Glutamatergic neuron (in vitro differentiated cells): ENCODE data around the gene TTLL9. TPM values are rescaled to one million over a fixed set of nuclear protein-coding genes. Genes with fewer than 3 reads are reported as not detected.

Experiments used
- DNase-seq: peaks from one replicate; pipeline ENCODE4 v3.0.0; 2022
- H3K27ac Mint-ChIP-seq: one replicate; pipeline ENCODE4 v1.8.0; 2020; ENCODE audit warnings: mild to moderate bottlenecking, mixed read lengths, inconsistent platforms; ENCODE audit not compliant: unreplicated experiment
- H3K27me3 Mint-ChIP-seq: one replicate; pipeline ENCODE4 v1.8.0; 2020; ENCODE audit warnings: mild to moderate bottlenecking, moderate library complexity, mixed read lengths, inconsistent platforms; ENCODE audit not compliant: unreplicated experiment
- H3K36me3 Mint-ChIP-seq: one replicate; pipeline ENCODE4 v1.8.0; 2020; ENCODE audit warnings: mild to moderate bottlenecking, mixed read lengths, inconsistent platforms; ENCODE audit not compliant: unreplicated experiment
- H3K4me1 Mint-ChIP-seq: one replicate; pipeline ENCODE4 v1.8.0; 2020; ENCODE audit warnings: mild to moderate bottlenecking, low read depth, mixed read lengths, inconsistent platforms; ENCODE audit not compliant: unreplicated experiment
- H3K4me3 Mint-ChIP-seq: one replicate; pipeline ENCODE4 v1.8.0; 2020; ENCODE audit warnings: mild to moderate bottlenecking, mixed read lengths, inconsistent platforms; ENCODE audit not compliant: unreplicated experiment
- H3K9me3 Mint-ChIP-seq: one replicate; pipeline ENCODE4 v1.8.0; 2020; ENCODE audit warnings: mild to moderate bottlenecking, moderate library complexity, mixed read lengths, inconsistent platforms; ENCODE audit not compliant: unreplicated experiment
- total RNA-seq: library from RNA; stranded (reverse); fragmentation: NEBNext Ultra II Directional; extraction: Animal tissue kit (Norgen Biotek cat#: 25700); gene quantifications from one replicate; pipeline ENCODE4 v1.2.1, GENCODE V29; 2021; ENCODE audit not compliant: unreplicated experiment
- TF ChIP-seq, protein P1 (sequence below): fragments of 200-600 bp; sonication (generic); IDR thresholded peaks from one replicate; pipeline ENCODE4 v1.5.0; 2021; ENCODE audit not compliant: partially characterized antibody, unreplicated experiment

TTLL9 gene
- total RNA-seq, 1 donor from 2014 or later, result 1.5 TPM

DNA sequence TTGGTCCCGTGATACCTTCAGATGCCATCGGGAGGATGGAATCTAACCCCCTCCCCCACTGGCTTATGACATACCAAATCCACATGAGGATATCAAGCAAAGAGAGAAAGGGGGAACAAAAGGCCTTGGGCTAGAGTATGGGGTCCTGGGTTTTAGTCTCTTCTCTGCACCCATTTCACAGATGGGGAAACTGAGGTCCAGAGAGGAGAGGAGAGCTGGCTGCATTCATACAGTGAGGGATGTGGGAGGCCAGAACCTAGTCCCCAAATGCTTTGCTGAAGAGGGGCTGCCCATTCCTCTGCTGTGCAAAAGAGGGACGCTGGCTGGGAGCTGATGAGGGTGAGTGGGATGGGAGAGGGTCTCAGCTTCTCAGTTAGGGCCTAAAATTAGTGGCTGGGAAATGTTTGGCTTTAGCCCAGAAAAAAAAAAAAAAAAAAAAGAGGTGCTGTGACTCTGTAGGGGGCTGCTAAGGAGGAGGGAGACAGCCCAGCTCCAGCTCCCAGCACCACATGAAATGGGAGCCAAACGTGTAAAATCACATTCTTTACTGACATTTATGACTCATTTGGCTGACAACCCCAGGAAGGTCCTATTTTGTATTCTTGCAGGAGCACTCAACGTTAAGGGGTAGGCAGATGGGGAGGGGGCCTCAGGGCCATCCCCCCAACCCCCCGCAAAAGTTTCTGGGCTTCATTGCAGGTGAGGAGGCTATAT, 109.4 kb downstream of the TTLL9 start:
- Mint-ChIP-seq H3K27me3 (peaks cover 20% of the 10 kb centered on the region), H3K27ac (peak overlapping the region; percentile 9), H3K4me3 (no peak overlapping the region), H3K9me3 (peaks cover 21% of the 10 kb centered on the region), H3K36me3 (peaks cover 14% of the 10 kb centered on the region), H3K4me1 (peaks cover 44% of the 10 kb centered on the region)
- DNase-seq, result no peak
- TF ChIP-seq, protein P1, sequence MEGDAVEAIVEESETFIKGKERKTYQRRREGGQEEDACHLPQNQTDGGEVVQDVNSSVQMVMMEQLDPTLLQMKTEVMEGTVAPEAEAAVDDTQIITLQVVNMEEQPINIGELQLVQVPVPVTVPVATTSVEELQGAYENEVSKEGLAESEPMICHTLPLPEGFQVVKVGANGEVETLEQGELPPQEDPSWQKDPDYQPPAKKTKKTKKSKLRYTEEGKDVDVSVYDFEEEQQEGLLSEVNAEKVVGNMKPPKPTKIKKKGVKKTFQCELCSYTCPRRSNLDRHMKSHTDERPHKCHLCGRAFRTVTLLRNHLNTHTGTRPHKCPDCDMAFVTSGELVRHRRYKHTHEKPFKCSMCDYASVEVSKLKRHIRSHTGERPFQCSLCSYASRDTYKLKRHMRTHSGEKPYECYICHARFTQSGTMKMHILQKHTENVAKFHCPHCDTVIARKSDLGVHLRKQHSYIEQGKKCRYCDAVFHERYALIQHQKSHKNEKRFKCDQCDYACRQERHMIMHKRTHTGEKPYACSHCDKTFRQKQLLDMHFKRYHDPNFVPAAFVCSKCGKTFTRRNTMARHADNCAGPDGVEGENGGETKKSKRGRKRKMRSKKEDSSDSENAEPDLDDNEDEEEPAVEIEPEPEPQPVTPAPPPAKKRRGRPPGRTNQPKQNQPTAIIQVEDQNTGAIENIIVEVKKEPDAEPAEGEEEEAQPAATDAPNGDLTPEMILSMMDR, result no peak

DNA sequence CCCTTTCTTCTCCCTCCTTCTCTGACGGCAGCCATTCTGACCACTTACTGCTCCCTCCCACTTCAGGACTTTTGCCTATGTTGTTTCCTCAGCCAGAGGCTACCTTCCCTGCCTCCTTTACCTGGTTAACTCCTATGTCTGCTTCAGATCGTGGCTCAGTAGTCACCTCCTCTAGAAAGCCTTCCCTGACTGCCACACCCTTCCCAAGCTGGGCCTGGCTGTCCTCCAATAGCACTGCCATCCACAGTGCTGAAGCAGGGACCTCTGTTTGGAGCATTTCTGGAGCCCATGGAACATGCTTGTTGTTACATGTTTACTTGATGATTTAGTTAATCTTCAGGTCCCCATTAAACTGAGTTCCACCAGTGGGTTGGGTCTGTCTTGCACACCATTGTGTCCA, 111.3 kb downstream of the TTLL9 start:
- Mint-ChIP-seq H3K36me3 (peaks cover 14% of the 10 kb centered on the region), H3K27me3 (peaks cover 15% of the 10 kb centered on the region), H3K4me1 (peaks cover 35% of the 10 kb centered on the region), H3K27ac (peak overlapping the region; percentile 19), H3K9me3 (peaks cover 16% of the 10 kb centered on the region), H3K4me3 (peak overlapping the region; percentile 12)
- TF ChIP-seq, protein P1, result no peak
- DNase-seq, result no peak

DNA sequence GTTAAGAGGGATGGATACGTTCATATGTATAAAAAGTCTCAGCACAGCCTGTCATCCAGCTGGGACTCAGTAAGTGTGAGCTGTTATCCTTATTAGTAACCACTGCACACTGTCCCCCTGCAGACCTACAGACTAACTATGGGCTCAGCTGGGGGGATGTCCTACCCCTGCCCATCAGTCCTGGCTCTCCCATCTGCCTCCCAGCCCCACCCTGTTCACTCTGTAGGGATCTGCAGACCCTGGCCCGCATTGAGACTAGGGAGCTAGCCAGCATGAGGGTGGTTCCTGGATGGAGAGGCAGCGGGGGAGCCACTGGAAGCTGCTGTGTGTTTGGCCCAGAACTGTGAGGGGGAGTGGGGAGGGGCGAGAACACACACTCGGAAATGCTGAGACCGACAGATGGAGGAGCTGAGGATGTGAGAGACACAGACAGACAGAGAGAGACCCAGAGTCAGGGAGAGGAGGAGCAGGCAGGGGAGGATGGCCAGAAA, 114.6 kb downstream of the TTLL9 start:
- Mint-ChIP-seq H3K4me3 (no peak overlapping the region), H3K9me3 (peaks cover 16% of the 10 kb centered on the region), H3K36me3 (peaks cover 14% of the 10 kb centered on the region), H3K27me3 (peaks cover 19% of the 10 kb centered on the region), H3K4me1 (peaks cover 35% of the 10 kb centered on the region), H3K27ac (no peak overlapping the region)
- TF ChIP-seq, protein P1, result no peak
- DNase-seq, result peak; percentile 86

DNA sequence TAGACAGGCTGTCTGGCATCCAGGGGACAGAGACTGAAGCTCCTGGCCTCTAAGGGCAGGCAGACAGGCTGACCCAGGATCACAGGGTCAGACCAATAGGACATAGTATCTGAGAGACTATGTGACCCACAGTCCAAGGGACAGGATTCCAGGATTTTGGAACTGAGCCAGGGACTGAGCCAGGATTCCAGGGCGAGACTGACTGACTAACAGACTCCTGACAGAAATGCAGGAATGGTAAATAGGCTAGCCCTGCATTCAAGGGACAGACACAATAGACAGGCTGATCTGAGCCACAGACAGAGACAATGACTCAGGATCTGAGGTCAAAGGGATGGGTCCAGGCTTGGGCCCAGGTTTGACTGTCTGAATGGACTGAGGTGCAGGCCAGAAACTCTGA, 117.3 kb downstream of the TTLL9 start:
- peaks cover 43% of the 10 kb centered on the region for H3K4me1 Mint-ChIP-seq
- no peak overlapping the region for H3K4me3 Mint-ChIP-seq
- TF ChIP-seq, protein P1, result no peak
- H3K27me3 Mint-ChIP-seq, result peaks cover 19% of the 10 kb centered on the region
- H3K27ac Mint-ChIP-seq, result no peak overlapping the region
- peaks cover 11% of the 10 kb centered on the region for H3K36me3 Mint-ChIP-seq
- no peak for DNase-seq
- peaks cover 19% of the 10 kb centered on the region for H3K9me3 Mint-ChIP-seq

DNA sequence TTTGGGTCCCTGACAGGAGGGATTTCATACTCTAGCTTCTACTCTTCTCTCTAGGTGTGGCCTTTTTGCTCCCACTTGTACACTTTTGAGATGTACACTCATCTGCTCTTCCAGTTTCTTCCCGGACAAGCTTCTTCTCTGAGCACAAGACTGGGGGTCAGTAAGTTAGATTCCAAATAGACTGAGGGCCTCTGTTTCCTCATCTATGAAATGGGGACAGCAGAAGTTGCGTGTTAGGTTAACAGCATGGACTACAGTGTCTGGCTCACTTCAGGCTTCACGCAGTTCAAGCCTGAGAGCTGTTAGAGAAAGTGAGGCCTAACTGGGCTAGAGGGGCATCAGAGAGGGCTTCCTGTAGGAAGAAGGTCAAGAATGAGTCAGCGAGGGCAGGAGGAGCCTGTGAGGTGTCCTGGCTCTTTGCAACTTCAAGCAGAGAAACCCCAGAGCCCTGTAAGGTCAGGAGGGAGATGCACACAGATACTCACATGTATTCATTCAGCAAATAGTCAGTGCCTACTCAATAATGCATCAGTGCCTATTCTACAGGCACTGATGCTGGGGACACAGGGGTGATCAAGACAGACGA, 118.1 kb downstream of the TTLL9 start:
- DNase-seq, result no peak
- H3K4me3 Mint-ChIP-seq, result peak overlapping the region; percentile 3
- peak overlapping the region; percentile 1 for H3K27ac Mint-ChIP-seq
- TF ChIP-seq, protein P1, result no peak
- peaks cover 4% of the 10 kb centered on the region for H3K36me3 Mint-ChIP-seq
- peaks cover 37% of the 10 kb centered on the region for H3K4me1 Mint-ChIP-seq
- peaks cover 15% of the 10 kb centered on the region for H3K9me3 Mint-ChIP-seq
- H3K27me3 Mint-ChIP-seq, result peaks cover 16% of the 10 kb centered on the region
